Putamen (tissue), 1 donor: ENCODE results near the gene C1orf174.

Source experiments
- DNase-seq: peaks from one replicate; pipeline ENCODE4 v3.0.0-alpha.2; 2016; ENCODE audit warnings: low spot score

Gene C1orf174

DNA sequence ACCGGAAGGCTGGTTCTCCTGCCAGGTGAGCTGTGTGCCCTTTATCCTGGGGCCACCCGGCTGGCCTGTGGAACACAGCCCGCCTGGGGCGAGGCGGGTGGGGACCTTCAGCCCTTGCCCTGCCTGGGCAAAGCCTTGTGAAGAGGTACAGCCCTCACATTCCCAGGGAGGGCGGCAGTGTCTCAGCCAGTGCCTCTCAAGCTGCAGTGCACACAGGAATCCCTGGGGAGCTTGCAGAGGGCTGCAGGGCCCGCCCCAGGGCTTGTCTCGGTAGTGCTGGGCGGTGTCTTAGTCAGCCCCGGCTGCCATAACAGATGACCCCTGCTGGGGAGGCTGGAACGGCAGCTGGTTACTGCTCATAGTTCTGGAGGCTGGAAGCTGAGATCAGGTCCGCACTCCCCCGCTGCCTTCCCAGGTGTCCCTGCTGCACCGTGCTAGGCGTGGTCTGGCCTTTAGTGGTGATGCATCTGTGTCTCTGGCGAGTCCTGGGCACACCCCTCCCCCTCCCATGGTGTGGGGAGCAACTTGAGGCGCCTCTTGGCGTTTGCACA lies 30.2 kb downstream of the C1orf174 start:
- DNase-seq = no peak

DNA sequence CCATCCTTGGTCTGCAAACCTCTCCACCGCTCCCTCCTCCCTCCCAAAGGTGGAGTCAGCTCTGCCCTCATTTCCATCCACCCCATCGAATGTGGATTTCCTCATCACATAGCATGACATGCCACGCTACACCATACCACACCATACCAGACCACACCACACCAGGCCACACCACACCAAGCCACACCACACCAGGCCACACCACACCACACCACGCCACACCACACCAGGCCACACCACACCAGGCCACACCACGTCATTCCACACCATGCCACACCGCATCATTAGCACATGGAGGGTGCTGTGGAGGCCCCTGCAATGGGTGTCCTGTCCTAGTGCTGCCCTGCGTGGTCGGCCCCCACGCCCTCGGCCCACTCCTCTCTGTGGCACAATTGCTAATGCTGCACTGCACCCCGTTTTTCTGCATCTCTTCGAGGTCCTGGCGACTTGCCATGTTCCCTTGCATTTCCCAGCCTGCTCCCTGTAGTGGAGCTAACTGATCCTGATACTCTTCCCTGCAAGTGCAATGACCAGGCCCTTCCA lies 31.5 kb downstream of the C1orf174 start:
- DNase-seq = no peak

DNA sequence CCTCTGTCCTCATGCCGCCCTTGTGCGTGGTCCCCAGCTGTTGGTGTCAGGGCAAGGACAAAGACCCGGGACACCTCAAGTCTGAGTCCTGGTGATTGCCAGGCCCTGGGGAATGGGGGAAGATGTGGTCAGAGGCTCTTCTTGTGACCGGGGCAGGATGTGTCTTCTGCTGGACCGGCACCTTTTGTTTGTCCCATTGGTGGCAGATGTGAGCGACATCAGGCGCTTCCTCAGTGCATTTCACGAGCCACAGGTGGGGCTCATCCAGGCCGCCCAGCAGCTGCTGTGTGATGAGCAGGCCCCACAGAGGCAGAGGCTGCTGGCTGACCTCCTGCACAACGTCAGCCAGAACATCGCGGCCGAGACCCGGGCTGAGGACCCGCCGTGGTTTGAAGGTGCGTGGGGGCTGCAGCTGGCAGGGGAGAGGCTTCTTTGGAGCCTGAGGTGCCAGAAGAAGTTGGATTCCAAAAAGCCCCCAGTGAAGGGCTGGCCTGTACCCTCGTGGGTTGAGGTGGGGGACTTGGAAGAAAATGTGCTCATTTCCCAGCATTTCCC lies 34.4 kb downstream of the C1orf174 start:
- DNase-seq = no peak

DNA sequence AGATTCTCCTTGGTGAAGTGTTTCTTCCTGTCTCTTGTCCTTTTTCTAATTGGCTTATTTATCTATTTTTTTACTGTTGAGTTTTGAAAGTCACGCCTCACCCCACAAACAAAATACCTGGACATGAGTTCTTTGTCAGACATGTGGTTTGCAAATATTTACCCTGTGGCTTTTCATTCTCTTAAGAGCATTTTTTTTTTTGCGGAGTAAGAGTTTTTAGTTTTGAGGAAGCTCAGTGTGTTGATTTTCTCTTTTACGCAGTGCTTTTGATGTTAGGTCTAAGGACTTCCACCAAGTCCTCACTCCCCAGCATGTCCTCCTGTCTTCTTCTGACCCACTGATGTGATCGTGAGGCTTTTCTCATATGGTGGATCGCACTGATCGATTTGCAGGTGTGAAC lies 35.2 kb downstream of the C1orf174 start:
- DNase-seq = no peak

DNA sequence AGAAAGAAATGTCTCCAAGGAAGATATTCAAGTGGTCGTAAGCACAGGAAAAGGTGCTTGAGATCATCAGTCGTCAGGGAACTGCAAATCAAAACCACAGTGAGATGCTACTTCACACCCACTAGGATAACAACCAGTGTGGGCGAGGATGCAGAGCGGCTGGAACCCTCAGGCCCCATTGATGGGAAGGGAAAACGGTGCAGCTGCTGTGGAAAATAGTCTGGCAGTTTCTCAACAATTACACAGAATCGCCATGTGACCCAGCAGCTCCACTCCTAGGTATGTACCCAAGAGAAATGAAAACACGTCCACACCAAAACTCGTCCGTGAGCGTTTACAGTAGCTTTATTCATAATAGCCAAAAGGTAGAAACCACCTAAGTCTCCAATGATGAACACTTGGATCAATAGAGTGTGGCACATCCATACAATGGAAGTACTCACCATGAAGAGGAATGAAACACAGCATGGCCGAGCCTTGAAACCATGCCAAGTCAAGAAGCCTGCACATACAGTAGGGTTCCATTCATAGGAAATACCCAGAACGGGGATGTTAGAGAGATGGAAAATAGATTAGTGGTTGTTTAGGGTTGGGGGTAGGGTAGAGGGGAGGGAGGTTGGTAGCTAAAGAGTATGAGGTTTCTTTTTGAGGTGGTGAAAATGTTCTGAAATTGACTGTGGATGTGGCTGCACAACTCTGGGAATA lies 36.7 kb downstream of the C1orf174 start:
- DNase-seq = peak; percentile 58

DNA sequence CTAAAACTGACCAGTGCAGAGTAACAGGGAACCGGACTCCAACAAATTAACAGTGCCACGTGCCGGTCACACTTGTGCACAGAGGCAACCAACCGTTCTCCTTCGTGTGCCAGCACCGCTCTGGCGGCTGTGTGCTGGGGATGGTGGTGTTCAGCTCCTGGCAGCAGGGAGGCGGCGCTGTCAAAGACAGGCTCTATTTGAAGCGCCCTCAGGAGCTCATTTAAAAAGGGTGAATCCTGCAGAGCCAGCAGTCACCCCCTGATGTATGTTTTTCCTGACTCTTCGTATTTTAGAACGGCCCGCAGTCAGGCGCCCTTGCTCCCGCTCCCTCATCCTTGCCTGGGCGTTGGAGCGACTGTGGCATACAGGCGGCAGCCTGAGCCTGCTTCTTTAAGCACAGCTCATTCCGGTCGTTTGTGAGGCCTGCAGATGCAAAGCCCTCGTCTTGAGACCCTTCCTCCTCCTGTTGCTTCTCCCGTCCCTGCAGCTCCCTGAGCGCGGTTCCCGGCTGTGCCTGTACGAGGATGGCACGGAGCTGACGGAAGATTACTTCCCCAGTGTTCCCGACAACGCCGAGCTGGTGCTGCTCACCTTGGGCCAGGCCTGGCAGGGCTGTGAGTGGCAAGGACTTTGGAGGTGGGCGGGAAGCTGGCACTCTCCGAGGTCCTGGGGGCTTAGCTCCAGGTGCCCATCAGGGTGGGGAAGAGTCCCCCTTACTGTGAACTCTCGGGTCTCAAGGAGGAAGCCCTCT lies 41.7 kb downstream of the C1orf174 start:
- peak; percentile 68 for DNase-seq

DNA sequence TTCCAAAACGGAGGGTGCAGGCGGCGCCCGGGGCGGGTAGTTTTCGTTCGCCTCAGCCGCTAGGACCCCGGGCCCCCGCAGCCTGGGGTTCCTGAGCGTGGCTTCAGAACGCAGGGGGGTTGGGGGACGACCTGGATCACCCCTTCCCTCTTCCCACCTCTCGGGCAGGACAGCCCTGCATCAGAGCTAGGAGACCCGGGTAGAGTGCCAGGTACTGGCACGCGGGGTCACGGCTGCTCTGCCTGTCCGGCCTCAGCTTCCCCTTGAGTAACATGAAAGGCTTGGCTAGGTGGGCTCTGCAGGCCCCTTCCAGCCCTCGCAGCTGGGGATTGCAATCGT lies 42.3 kb downstream of the C1orf174 start:
- no peak for DNase-seq

DNA sequence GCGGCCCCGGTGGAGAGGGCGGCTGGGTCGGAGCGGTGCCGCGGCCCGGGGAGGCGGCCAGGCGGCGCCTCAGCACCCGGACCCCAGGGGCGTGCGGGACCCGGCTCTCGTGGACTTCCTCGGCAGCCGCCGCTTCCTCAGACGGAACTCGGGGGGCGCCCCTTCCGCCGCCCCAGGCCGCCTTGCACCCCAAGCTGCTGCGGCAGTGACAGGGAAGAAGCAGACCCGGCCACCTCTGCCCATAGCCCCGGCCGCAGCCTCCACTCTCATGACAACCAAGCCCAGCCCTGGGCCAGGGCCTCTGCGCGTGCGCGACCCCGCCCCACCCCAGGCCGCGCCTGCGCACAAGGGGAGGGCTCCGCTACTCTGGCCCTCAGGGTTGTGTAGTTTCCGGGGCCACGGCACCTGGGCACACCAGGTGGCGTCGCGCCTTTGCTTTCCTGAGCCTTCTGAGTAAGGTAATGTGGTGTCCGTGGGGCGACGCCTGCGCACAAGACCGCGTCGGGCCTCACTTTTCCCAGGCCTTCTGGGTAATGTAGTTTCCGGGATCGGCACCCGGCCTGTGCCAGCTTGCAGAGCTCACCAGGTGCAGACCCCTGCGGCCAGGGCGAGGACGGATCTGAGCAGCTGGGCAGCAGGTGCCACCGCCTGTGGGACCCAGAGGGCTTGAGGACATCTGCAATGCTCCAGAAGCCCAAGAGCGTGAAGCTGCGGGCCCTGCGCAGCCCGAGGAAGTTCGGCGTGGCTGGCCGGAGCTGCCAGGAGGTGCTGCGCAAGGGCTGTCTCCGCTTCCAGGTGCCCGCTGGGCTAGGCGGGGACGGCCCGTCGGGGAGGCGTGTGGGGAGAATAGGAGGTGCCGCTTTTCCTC lies 42.9 kb downstream of the C1orf174 start, which contains the start of the genes CEP104 and DFFB:
Gene CEP104, minus strand, starts transcription at position 289 of the 868 bp plus-strand sequence. CDS start 4,804 bp downstream, outside the sequence.
Gene DFFB, plus strand, starts transcription at position 554 of the 868 bp plus-strand sequence. Its CDS starts 128 bp downstream, at position 682.
- peak; percentile 90 for DNase-seq

DNA sequence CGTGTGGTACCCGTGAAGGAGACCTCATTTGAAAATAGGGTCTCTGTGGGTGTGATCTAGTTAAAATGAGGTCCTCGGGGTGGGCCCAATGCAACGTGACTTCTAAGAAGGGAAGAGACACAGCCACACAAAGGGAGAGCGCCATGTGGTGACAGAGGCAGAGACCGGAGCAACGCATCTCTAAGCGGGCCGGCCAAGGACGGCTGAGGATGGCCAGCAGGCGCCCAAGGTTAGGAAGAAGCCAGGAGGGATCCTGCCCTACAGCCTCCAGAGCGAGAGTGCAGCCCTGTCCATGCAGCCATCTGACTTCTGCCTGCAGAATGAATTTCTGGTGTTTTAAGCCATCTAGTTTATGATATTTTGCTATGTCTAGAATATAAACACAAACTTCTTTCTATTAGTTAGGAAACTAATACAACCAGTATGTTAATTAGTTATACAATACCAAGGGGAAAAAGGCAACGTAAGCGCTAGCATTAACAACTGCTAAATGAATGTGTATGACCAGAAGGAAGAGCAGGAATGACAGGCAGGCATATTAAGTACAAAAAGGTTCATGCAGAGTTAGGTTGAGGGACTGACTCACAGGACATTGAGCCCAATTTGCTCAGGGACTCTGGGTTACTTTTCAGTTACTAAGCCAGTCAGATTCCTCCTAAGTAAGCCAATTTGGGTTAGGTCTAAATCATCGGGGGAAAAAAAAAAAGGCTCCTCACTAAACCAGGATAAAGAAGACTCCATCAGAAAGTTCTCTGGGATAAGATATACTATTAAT lies 47.2 kb downstream of the C1orf174 start:
- DNase-seq = no peak

DNA sequence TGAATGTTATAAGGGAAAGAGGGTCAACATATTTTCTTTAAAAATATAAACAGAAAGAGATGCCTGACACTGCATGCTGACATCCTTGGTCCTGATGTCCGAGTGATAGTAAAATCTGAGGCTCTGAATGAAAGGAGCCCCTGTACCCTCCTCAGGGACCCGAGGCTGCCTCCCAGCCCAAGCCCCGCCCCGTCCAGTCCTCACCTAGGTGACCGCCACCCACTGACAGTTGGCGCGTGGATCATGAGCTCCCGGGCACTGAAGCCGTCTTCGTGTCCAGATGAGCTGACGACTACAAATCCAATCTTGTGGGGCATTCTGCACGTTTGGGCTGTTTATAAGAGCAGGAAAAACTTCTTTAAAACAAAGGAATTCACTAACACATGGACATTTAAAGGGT lies 48.0 kb downstream of the C1orf174 start:
- DNase-seq = no peak

DNA sequence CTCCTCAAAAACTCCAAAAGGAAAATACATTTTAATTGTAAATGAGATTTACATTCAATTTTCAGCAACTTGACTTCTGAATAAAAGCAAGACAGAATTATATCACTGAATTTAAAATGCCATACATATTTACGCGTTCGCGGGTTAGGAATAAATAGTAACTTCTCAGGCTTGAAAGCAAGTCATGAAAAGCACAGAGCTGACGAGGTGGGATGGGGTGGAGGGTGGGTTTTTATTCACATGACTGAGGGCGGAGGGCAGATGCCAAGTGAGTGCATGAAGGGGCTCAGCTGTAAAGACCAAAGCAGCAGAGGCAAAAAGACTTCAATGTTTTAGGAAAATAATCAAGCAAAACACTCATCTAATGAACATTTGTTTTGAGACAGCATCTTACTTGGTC lies 48.8 kb downstream of the C1orf174 start:
- no peak for DNase-seq

DNA sequence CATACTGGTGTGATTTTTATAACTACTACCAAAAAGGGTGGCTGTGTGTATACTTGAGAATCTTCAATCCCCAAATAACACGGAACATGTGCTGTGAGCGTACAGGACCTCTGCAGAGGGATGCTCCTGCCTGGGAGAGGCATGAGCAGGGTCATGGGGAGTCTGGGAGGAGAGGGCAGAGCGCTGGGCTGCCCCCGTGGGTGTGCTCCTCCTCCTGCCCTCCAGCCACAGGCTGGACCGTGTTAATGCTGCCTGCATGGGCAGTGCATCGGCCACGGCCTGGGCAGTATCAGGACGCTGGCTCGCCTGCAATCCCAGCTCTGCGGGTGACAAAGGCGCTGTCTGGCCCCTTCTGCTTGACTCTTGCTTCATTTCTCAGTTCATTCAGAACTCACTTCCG lies 49.2 kb downstream of the C1orf174 start:
- DNase-seq = no peak

DNA sequence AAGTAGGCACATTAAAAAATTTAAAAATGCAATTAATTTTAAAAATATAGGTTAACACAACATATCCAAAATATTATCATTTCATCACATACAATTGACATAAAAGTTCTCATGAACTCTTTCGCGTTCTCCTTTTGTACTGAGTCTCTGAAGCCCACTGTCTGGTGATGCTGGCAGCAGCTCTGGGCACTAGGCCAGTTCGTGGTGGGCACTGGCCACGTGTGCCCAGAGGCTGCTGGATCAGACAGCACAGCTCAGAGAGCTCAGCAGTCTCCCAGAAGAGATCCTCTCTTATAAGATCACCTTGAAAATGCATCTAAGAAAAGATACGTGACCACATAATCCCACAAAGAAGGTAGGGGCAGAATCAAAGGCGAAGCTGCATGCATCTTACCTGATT lies 53.0 kb downstream of the C1orf174 start:
- DNase-seq = no peak

DNA sequence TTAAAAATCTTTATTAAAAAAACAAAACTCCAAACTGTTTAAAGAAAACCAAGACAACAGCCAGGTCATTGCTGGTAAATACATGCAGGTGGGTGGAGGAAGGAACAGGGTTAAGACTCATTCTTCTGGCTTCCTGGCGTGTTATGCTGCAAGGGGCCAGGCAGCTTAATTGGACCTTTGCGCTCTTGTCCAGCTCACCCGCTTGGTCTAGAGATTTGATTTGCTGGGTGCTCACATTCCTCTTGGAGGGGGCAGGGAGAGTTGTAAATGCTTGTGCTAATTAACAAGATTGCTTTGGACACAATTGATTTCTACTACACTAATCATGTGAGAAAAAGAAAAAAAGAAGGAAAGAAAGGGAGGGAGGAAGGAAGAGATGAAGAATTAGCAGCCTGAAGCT lies 53.5 kb downstream of the C1orf174 start:
- no peak for DNase-seq

DNA sequence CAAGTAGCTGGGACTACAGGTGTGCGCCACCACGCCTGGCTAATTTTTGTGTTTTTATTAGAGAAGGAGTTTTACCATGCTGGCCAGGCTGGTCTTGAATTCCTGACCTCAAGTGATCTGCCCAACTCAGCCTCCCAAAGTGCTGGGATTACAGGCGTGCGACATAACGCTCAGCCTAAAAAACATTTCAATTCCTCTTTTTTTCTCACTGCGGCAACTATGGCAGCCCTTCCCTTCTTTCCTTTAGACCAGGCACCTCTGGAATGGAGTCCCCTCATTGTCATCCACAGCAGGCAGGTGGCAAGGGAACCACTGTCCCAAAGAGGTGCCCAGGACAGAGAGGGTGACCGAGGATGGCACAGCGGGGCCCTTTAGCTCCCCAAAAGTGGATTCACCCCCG lies 57.2 kb downstream of the C1orf174 start:
- DNase-seq = no peak

DNA sequence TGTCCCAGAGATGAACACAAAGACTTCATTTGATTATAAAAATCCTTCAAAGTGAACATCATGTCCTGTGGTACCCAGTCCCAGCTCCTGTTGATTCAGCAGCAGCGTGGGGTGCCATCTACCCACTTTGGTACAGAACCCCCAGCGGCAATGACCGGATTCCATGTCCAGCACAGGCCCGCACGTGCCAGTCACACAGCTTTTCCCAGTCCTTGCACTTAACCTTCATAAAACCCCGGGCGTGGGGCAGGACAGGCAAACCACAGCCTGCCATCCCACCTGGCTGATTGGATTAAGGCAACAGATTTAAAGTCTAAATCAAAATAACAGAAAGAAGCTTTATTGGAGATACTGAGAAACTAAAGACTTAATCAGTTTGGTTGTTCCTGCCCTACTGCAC lies 58.6 kb downstream of the C1orf174 start:
- DNase-seq = no peak
